Thyroid gland (tissue), 4 donors: Measurements from ENCODE around the gene SERPINC1. TPM values are rescaled to one million over a fixed set of nuclear protein-coding genes. Genes with fewer than 3 reads are reported as not detected.
A peak's percentile ranks its signal among the peaks of the same experiment; 100 is the strongest.

Experiments
- DNase-seq, 2 donors: peaks; one replicate each; pipeline ENCODE4 v3.0.0-alpha.2; 2019
- H3K27ac ChIP-seq, 3 donors: fragments of 200-600 bp; sonication (generic); 1 replicate in 2 of 3; 2 replicates in 1 of 3; pipeline ENCODE4 v1.5.1; 2016 to 2019; ENCODE audit warnings: mild to moderate bottlenecking in 1 of 3, moderate library complexity in 1 of 3
- H3K27me3 ChIP-seq: fragments of 200-600 bp; sonication (generic); one replicate; pipeline ENCODE4 v1.5.1; 2019
- H3K36me3 ChIP-seq, 2 donors: fragments of 200-600 bp; sonication (generic); one replicate each; pipeline ENCODE4 v1.5.1; 2016 to 2019
- H3K4me1 ChIP-seq, 2 donors: fragments of 200-600 bp; sonication (generic); one replicate each; pipeline ENCODE4 v1.5.1; 2017 to 2019
- H3K4me3 ChIP-seq, 3 donors: fragments of 200-600 bp; sonication (generic); replicated peaks in 1 of 3; 1 replicate in 2 of 3; 2 replicates in 1 of 3; pipeline ENCODE4 v1.5.1; 2016; ENCODE audit warnings: mild to moderate bottlenecking in 1 of 3
- H3K9me3 ChIP-seq: fragments of 200-600 bp; sonication (generic); one replicate; pipeline ENCODE4 v1.5.1; 2017
- POLR2A ChIP-seq, 2 donors: fragments of 450-650 bp; IDR thresholded peaks; one replicate each; pipeline ENCODE4 v1.6.1; 2017; ENCODE audit warnings: antibody characterized with exemption in 2 of 2, mild to moderate bottlenecking in 2 of 2, moderate library complexity in 1 of 2
- WGBS, 2 donors: methylation state at CpG; one replicate each; pipeline ENCODE4 v1.1.5; 2017; 5-methylcytosine and 5-hydroxymethylcytosine counted together
- intact Hi-C: fragments of 100-400 bp; cut with DNase I; formaldehyde crosslinking; loops from one replicate; pipeline ENCODE4 v1.15.1; 2023
- total RNA-seq, 4 donors: library from RNA; depleted of rRNA; stranded (reverse); fragments of >200 nt; gene quantifications; one replicate each; pipeline ENCODE4 v1.2.3, GENCODE V29; 2016
- TF ChIP-seq, protein P1 (sequence below), 6 experiments: fragments of 200-600 bp in 3 of 6; fragments of 450-650 bp in 3 of 6; sonication (generic) in 3 of 6; IDR thresholded peaks; one replicate each; pipeline ENCODE4 v1.5.1; 2016 to 2019; ENCODE audit warnings: antibody characterized with exemption in 6 of 6, mild to moderate bottlenecking in 2 of 6, inconsistent platforms in 1 of 6, moderate library complexity in 1 of 6

The SERPINC1 gene
- total RNA-seq, 4 donors from 2014 or later = not detected

DNA sequence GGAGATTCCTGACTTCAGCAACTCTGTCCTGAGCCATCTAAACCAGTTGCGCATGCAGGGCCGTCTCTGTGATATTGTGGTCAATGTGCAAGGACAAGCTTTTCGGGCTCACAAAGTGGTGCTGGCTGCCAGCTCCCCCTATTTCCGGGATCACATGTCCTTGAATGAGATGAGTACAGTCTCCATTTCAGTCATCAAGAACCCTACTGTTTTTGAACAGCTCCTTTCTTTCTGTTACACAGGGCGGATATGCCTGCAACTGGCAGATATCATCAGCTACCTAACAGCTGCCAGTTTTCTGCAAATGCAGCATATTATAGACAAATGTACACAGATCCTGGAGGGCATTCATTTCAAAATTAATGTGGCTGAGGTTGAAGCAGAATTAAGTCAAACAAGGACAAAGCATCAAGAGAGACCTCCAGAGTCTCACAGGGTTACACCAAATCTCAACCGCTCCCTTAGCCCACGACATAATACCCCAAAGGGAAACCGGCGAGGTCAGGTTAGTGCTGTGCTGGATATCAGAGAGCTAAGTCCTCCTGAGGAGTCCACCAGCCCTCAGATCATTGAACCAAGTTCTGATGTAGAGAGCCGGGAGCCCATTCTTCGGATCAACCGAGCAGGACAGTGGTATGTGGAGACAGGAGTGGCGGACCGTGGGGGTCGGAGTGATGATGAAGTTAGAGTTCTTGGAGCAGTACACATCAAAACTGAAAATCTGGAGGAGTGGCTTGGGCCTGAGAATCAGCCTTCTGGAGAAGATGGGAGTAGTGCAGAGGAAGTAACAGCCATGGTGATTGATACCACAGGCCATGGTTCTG, 46.7 kb downstream of the SERPINC1 start:
- peaks cover 0 to 5% of the 10 kb centered on the region in 2 donors for H3K36me3 ChIP-seq
- H3K9me3 ChIP-seq = no peaks in the 10 kb centered on the region
- H3K4me3 ChIP-seq = no peak overlapping the region
- H3K27me3 ChIP-seq = no peaks in the 10 kb centered on the region
- DNase-seq = peak; percentile 9 to 15
- peaks cover 18 to 20% of the 10 kb centered on the region in 2 donors for H3K4me1 ChIP-seq
- intact Hi-C loops = no loop called here
- WGBS, 2 donors = 82 to 85% methylated on average over 15 of the region's 15 CpGs
- no peak overlapping the region for H3K27ac ChIP-seq
- TF ChIP-seq, protein P1, sequence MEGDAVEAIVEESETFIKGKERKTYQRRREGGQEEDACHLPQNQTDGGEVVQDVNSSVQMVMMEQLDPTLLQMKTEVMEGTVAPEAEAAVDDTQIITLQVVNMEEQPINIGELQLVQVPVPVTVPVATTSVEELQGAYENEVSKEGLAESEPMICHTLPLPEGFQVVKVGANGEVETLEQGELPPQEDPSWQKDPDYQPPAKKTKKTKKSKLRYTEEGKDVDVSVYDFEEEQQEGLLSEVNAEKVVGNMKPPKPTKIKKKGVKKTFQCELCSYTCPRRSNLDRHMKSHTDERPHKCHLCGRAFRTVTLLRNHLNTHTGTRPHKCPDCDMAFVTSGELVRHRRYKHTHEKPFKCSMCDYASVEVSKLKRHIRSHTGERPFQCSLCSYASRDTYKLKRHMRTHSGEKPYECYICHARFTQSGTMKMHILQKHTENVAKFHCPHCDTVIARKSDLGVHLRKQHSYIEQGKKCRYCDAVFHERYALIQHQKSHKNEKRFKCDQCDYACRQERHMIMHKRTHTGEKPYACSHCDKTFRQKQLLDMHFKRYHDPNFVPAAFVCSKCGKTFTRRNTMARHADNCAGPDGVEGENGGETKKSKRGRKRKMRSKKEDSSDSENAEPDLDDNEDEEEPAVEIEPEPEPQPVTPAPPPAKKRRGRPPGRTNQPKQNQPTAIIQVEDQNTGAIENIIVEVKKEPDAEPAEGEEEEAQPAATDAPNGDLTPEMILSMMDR (IDR thresholded peaks at IDR 0.05) = no peak
- TF ChIP-seq POLR2A (IDR thresholded peaks at IDR 0.05) = no peak

- no peak for DNase-seq
- H3K27me3 ChIP-seq = no peaks in the 10 kb centered on the region
- no peaks in the 10 kb centered on the region for H3K9me3 ChIP-seq
- WGBS, 2 donors = 3 to 5% methylated on average over 5 of the region's 5 CpGs
- peaks cover 10 to 17% of the 10 kb centered on the region in 2 donors for H3K36me3 ChIP-seq
- peak overlapping the region; percentile 37 to 64 (median 60) for H3K4me3 ChIP-seq
- H3K27ac ChIP-seq = peak overlapping the region; percentile 88 to 97 (median 88)
- intact Hi-C loops = loop anchor here (5.0 kb wide), 1 partner anchor 42 kb away; no protein-coding TSS in a partner anchor
- H3K4me1 ChIP-seq = peaks cover 18 to 20% of the 10 kb centered on the region in 2 donors
- TF ChIP-seq POLR2A (IDR thresholded peaks at IDR 0.05) = no peak
- TF ChIP-seq, protein P1 (IDR thresholded peaks at IDR 0.05) = no peak
Measured at GRCh38 chr1:173869021-173869359, 48.1 kb downstream of the SERPINC1 start.

DNA sequence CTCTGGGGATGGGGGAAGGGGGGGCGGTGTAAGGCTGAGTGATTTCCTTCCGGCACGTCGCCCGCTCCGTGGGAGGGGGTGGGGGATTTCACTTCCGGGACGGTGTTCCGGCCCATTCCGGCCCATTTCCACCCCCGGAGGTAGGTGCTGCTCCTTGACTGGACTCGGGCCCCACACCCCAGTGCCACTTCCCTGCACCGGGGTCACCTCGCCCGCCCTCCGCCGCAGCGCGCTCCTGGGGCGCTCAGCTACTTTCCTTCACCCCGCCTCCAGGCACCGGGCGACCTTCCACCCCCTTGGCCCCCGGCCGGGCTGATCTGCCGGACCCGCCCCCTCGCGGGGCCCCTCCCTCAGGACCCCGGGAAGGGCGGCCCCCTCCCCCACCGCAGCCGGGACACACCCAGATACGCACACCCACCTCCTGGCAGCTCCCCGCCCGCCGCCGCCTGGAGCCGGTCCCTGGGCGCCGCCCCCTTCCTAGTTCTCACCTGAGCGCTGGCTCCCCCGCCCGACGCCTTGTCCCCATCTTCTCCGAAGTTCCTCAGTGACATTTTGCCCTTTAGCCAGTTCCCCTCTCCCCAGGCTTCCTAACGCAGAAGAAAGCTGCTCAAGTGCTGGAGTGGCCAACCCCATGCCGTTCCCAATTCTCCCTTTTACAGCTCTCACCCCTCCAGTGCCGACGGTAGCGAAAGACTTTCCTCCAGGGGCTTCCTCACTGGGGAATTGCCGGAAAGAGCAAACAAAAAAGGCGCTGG, 48.7 kb downstream of the SERPINC1 start, which contains the start of gene ZBTB37:
TSS of gene ZBTB37 (plus strand) at position 115 of the 755 bp plus-strand sequence. CDS start 1,846 bp downstream, outside the sequence.
- Histone ChIP-seq H3K27me3 (no peaks in the 10 kb centered on the region), H3K4me1 (peaks cover 18 to 20% of the 10 kb centered on the region in 2 donors), H3K27ac (peak within 1 kb of the TSS; percentile 88 to 97 (median 88)), H3K9me3 (no peaks in the 10 kb centered on the region), H3K4me3 (peak within 1 kb of the TSS; percentile 37 to 64 (median 60)), H3K36me3 (peaks cover 15 to 21% of the 10 kb centered on the region in 2 donors)
- TF ChIP-seq, protein P1 (IDR thresholded peaks at IDR 0.05) = no peak
- TF ChIP-seq POLR2A (IDR thresholded peaks at IDR 0.05) = peak in 1 of 2 donors; percentile 69
- intact Hi-C loops = loop anchor here (5.0 kb wide), 1 partner anchor 41 kb away; no protein-coding TSS in a partner anchor
- 1% methylated on average over 34 to 41 of the region's 53 CpGs for WGBS, 2 donors
- DNase-seq = peak; percentile 96 to 97

- peaks cover 18 to 20% of the 10 kb centered on the region in 2 donors for H3K4me1 ChIP-seq
- peak within 1 kb of the TSS; percentile 37 to 64 (median 60) for H3K4me3 ChIP-seq
- intact Hi-C loops = loop anchor here (5.0 kb wide), 1 partner anchor 41 kb away; no protein-coding TSS in a partner anchor
- 1% methylated on average over 27 to 28 of the region's 30 CpGs for WGBS, 2 donors
- peaks cover 22 to 26% of the 10 kb centered on the region in 2 donors for H3K36me3 ChIP-seq
- H3K27me3 ChIP-seq = no peaks in the 10 kb centered on the region
- H3K9me3 ChIP-seq = no peaks in the 10 kb centered on the region
- peak; percentile 100 for DNase-seq
- TF ChIP-seq, protein P1 (IDR thresholded peaks at IDR 0.05) = peak in 1 of 6 experiments; percentile 26
- peak; percentile 88 to 99 for TF ChIP-seq POLR2A (IDR thresholded peaks at IDR 0.05)
- H3K27ac ChIP-seq = peak within 1 kb of the TSS; percentile 88 to 97 (median 88)
Measured at GRCh38 chr1:173867753-173868265, 49.3 kb downstream of the SERPINC1 start, which contains the start of gene GAS5. Gene GAS5, minus strand, starts transcription at chr1:173867989.
